SK-N-SH (cell line): ENCODE measurements around the gene BNIP3. TPM values are rescaled to one million over a fixed set of nuclear protein-coding genes. Genes with fewer than 3 reads are reported as not detected.

ENCODE experiments used
- CTCF ChIA-PET: fragments of 300-600, 350-600 bp; formaldehyde crosslinking; extraction: SDS; loops from one replicate; lab custom pipeline; 2021; lab: Yijun Ruan, JAX
- POLR2A ChIA-PET: fragments of 350-600 bp; sonication (Branson Sonifier 250); formaldehyde crosslinking; extraction: SDS; loops from one replicate; lab custom pipeline; 2020; ENCODE audit warnings: antibody characterized with exemption, inconsistent platforms; lab: Yijun Ruan, JAX
- DNase-seq: peaks from one replicate; pipeline ENCODE4 v3.0.0; 2012
- H2AFZ ChIP-seq: fragments of 200-600 bp; sonication (generic); 2 replicates; pipeline ENCODE4 v1.8.1; 2016; ENCODE audit warnings: antibody characterized with exemption, mild to moderate bottlenecking, low read depth
- H3F3A ChIP-seq: fragments of 200-600 bp; sonication (generic); replicated peaks from 2 replicates; pipeline ENCODE3; 2016; ENCODE audit warnings: antibody characterized with exemption, mild to moderate bottlenecking; ENCODE audit not compliant: insufficient read depth
- H3K27ac ChIP-seq, 2 experiments: fragments of 200-500 bp in 1 of 2; fragments of 200-600 bp in 1 of 2; sonication (Bioruptor generic) in 1 of 2; sonication (generic), shearing (Covaris generic) in 1 of 2; 2 replicates each; pipeline versions ENCODE4 v1.5.1 to v1.6.1; 2014 to 2016; ENCODE audit warnings: low read depth in 2 of 2, inconsistent platforms in 1 of 2, low read length in 1 of 2, mild to moderate bottlenecking in 1 of 2, mixed read lengths in 1 of 2
- H3K27me3 ChIP-seq: fragments of 200-600 bp; sonication (generic), shearing (Covaris generic); 2 replicates; pipeline ENCODE4 v1.6.1; 2016; ENCODE audit warnings: mixed run types; ENCODE audit not compliant: insufficient read depth
- H3K36me3 ChIP-seq, 2 experiments: fragments of 200-500 bp in 1 of 2; fragments of 200-600 bp in 1 of 2; sonication (Bioruptor generic) in 1 of 2; sonication (generic) in 1 of 2; replicated peaks in 1 of 2; 2 replicates each; pipeline versions ENCODE3 to v1.5.1; 2014 to 2016; ENCODE audit warnings: low read length in 1 of 2, mild to moderate bottlenecking in 1 of 2; ENCODE audit not compliant: insufficient read depth in 2 of 2, control insufficient read depth in 1 of 2
- H3K4me1 ChIP-seq, 2 experiments: fragments of 200-500 bp in 1 of 2; fragments of 200-600 bp in 1 of 2; sonication (Bioruptor generic) in 1 of 2; sonication (generic), shearing (Covaris generic) in 1 of 2; 2 replicates each; pipeline versions ENCODE4 v1.5.1 to v1.6.1; 2014 to 2016; ENCODE audit warnings: low read depth in 1 of 2, low read length in 1 of 2, mixed run types in 1 of 2; ENCODE audit not compliant: insufficient read depth in 2 of 2, control insufficient read depth in 1 of 2
- H3K4me2 ChIP-seq: fragments of 200-600 bp; sonication (generic), shearing (Covaris generic); 2 replicates; pipeline ENCODE4 v1.6.1; 2017; ENCODE audit warnings: mixed run types
- H3K4me3 ChIP-seq, 2 experiments: fragments of 200-500 bp in 1 of 2; fragments of 200-600 bp in 1 of 2; sonication (Bioruptor generic) in 1 of 2; sonication (generic), shearing (Covaris generic) in 1 of 2; 2 replicates each; pipeline versions ENCODE4 v1.5.1 to v1.8.1; 2014 to 2016; ENCODE audit warnings: low read depth in 2 of 2, inconsistent platforms in 1 of 2, low read length in 1 of 2, mild to moderate bottlenecking in 1 of 2, mixed read lengths in 1 of 2, moderate library complexity in 1 of 2
- H3K79me2 ChIP-seq: fragments of 200-600 bp; sonication (generic); 2 replicates; pipeline ENCODE4 v1.8.1; 2017; ENCODE audit warnings: mild to moderate bottlenecking; ENCODE audit not compliant: insufficient read depth
- H3K9ac ChIP-seq: fragments of 200-600 bp; sonication (generic); 2 replicates; pipeline ENCODE4 v1.6.1; 2017; ENCODE audit warnings: mixed run types
- H3K9me2 ChIP-seq: fragments of 200-600 bp; sonication (generic); 2 replicates; pipeline ENCODE4 v1.6.1; 2017; ENCODE audit warnings: mixed run types
- H3K9me3 ChIP-seq: fragments of 200-600 bp; sonication (generic); 2 replicates; pipeline ENCODE4 v1.6.1; 2017; ENCODE audit warnings: mixed run types, mild to moderate bottlenecking, moderate library complexity
- H4K20me1 ChIP-seq: fragments of 200-600 bp; sonication (generic); 2 replicates; pipeline ENCODE4 v1.6.1; 2017; ENCODE audit warnings: mild to moderate bottlenecking, mixed run types; ENCODE audit not compliant: insufficient read depth
- FOSL2 ChIP-seq: IDR thresholded peaks from 2 replicates; pipeline ENCODE4 v1.4.0; 2012; ENCODE audit warnings: low read depth, mild to moderate bottlenecking, moderate library complexity, borderline replicate concordance
- GABPA ChIP-seq: IDR thresholded peaks from 2 replicates; pipeline ENCODE4 v1.4.0; 2012; ENCODE audit warnings: low read depth, mild to moderate bottlenecking
- POLR2AphosphoS5 ChIP-seq: IDR thresholded peaks from 2 replicates; pipeline ENCODE4 v1.6.1; 2012; ENCODE audit warnings: low read depth, low read length
- RAD21 ChIP-seq: IDR thresholded peaks from 2 replicates; pipeline ENCODE4 v1.6.1; 2012; ENCODE audit warnings: mild to moderate bottlenecking, low read length
- SIN3A ChIP-seq: IDR thresholded peaks from 2 replicates; pipeline ENCODE4 v1.6.1; 2012; ENCODE audit warnings: low read depth, mild to moderate bottlenecking, low read length, moderate library complexity, borderline replicate concordance
- USF2 ChIP-seq: fragments of 150-350 bp; IDR thresholded peaks from 2 replicates; pipeline ENCODE4 v1.6.1; 2017; ENCODE audit warnings: antibody characterized with exemption, low read length, low read depth, borderline replicate concordance
- WGBS: methylation state at CpG from one replicate; pipeline ENCODE4 v1.1.6; 2017; ENCODE audit warnings: low lambda C conversion rate; 5-methylcytosine and 5-hydroxymethylcytosine counted together
- polyA plus RNA-seq, 3 experiments: library from polyadenylated mRNA; depleted of rRNA; stranded (reverse); fragments of >200 nt; gene quantifications; 2 replicates each; pipeline ENCODE4 v1.2.3, GENCODE V29; 2012
- TF ChIP-seq, protein P1 (sequence below): IDR thresholded peaks from 2 replicates; pipeline ENCODE4 v1.4.0; 2012; ENCODE audit warnings: low read depth, borderline replicate concordance

The BNIP3 gene
- polyA plus RNA-seq, 1 of the 3 experiments (the other 2 are of a cell fraction) = 40.3 TPM

GRCh38 chr10:131963811-131964210, 17.9 kb downstream of the BNIP3 start:
- Histone ChIP-seq H2AFZ (no peak overlapping the region), H3K9me3 (no peaks in the 10 kb centered on the region), H3K4me1 (peaks cover 7 to 27% of the 10 kb centered on the region in 2 experiments; a peak in 2 of 4 replicates), H4K20me1 (no peaks in the 10 kb centered on the region), H3K9me2 (no peaks in the 10 kb centered on the region), H3K4me2 (no peak overlapping the region), H3K79me2 (0 out of 2 replicates have a peak, but pooled peaks cover 2% of the 10 kb centered on the region), H3K9ac (no peak overlapping the region), H3K27ac (0 out of 4 replicates have a peak overlapping the region, but pooled peaks of 1 of the 2 experiments have one; percentile 17), H3K27me3 (no peaks in the 10 kb centered on the region), H3K4me3 (no peak overlapping the region), H3K36me3 (peaks cover 14 to 18% of the 10 kb centered on the region in 2 experiments), H3F3A (peaks cover 20% of the 10 kb centered on the region)
- no peak for DNase-seq
- 82% methylated on average over 9 of the region's 9 CpGs for WGBS
- POLR2A ChIA-PET = no interaction called here
- CTCF ChIA-PET = interaction anchor here (1.7 kb wide), 1 partner anchor 15 kb away, joined by 5 read pairs; no protein-coding TSS in a partner anchor
- TF ChIP-seq GABPA (no peak), FOSL2 (no peak), POLR2AphosphoS5 (no peak), USF2 (no peak), SIN3A (no peak)
- TF ChIP-seq, protein P1, sequence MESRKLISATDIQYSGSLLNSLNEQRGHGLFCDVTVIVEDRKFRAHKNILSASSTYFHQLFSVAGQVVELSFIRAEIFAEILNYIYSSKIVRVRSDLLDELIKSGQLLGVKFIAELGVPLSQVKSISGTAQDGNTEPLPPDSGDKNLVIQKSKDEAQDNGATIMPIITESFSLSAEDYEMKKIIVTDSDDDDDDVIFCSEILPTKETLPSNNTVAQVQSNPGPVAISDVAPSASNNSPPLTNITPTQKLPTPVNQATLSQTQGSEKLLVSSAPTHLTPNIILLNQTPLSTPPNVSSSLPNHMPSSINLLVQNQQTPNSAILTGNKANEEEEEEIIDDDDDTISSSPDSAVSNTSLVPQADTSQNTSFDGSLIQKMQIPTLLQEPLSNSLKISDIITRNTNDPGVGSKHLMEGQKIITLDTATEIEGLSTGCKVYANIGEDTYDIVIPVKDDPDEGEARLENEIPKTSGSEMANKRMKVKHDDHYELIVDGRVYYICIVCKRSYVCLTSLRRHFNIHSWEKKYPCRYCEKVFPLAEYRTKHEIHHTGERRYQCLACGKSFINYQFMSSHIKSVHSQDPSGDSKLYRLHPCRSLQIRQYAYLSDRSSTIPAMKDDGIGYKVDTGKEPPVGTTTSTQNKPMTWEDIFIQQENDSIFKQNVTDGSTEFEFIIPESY = no peak
- TF ChIP-seq, all 33 proteins: peak for 0

GRCh38 chr10:131963350-131963749, 18.4 kb downstream of the BNIP3 start:
- DNase-seq = no peak
- H3K79me2 ChIP-seq = 0 out of 2 replicates have a peak, but pooled peaks cover 2% of the 10 kb centered on the region
- 91% methylated on average over 20 of the region's 20 CpGs for WGBS
- no peaks in the 10 kb centered on the region for H4K20me1 ChIP-seq
- H3K9me3 ChIP-seq = no peaks in the 10 kb centered on the region
- POLR2A ChIA-PET = no interaction called here
- no peak overlapping the region for H3K4me3 ChIP-seq
- H3K4me1 ChIP-seq = peaks cover 7 to 27% of the 10 kb centered on the region in 2 experiments; a peak in 2 of 4 replicates
- no peak overlapping the region for H3K4me2 ChIP-seq
- peaks cover 20% of the 10 kb centered on the region for H3F3A ChIP-seq
- no peak overlapping the region for H3K9ac ChIP-seq
- TF ChIP-seq RAD21 = no peak
- no peaks in the 10 kb centered on the region for H3K9me2 ChIP-seq
- H2AFZ ChIP-seq = no peak overlapping the region
- H3K27me3 ChIP-seq = no peaks in the 10 kb centered on the region
- H3K27ac ChIP-seq = peak overlapping the region in 1 of 2 experiments; percentile 71; a peak in 2 of 4 replicates
- peaks cover 9 to 13% of the 10 kb centered on the region in 2 experiments for H3K36me3 ChIP-seq
- CTCF ChIA-PET = interaction anchor here (3.0 kb wide), 1 partner anchor 180 kb away, joined by 7 read pairs; no protein-coding TSS in a partner anchor
